Activated CD8-positive, alpha-beta memory T cell treated with anti-CD3 and anti-CD28 coated beads, Interleukin-2, amount 10 ng/mL, durations not matched to agents 7 days and 5 days (primary cell): Measurements from ENCODE around the gene OAS1. TPM values are rescaled to one million over a fixed set of nuclear protein-coding genes. Genes with fewer than 3 reads are reported as not detected.
A peak's percentile ranks its signal among the peaks of the same experiment; 100 is the strongest.

Experiments used
- ATAC-seq: fragments of 150-1000 bp; cut with Tn5 transposase; one replicate; pipeline ENCODE4 v1.10.0; 2021; ENCODE audit warnings: moderate library complexity
- CTCF ChIA-PET: fragments of 350-600 bp; sonication (Branson Sonifier 250); formaldehyde crosslinking; loops from one replicate; lab custom pipeline; 2021; ENCODE audit warnings: antibody characterized with exemption; lab: Charles Lee
- DNase-seq: peaks from one replicate; pipeline ENCODE4 v3.0.0-alpha.2; 2020
- H3K27ac Mint-ChIP-seq: one replicate; pipeline ENCODE4 v1.8.0; 2021; ENCODE audit warnings: mild to moderate bottlenecking, mixed read lengths
- H3K27me3 Mint-ChIP-seq: one replicate; pipeline ENCODE4 v1.8.0; 2021; ENCODE audit warnings: mixed read lengths
- H3K36me3 Mint-ChIP-seq: one replicate; pipeline ENCODE4 v1.8.0; 2021; ENCODE audit warnings: mild to moderate bottlenecking, mixed read lengths
- H3K4me1 Mint-ChIP-seq: one replicate; pipeline ENCODE4 v1.8.0; 2021; ENCODE audit warnings: mixed read lengths
- H3K4me3 Mint-ChIP-seq: one replicate; pipeline ENCODE4 v1.8.0; 2021; ENCODE audit warnings: mild to moderate bottlenecking, moderate library complexity, mixed read lengths
- H3K9me3 Mint-ChIP-seq: one replicate; pipeline ENCODE4 v1.8.0; 2022; ENCODE audit warnings: low read depth, mixed read lengths
- total RNA-seq, 2 experiments: library from RNA; stranded (reverse); gene quantifications; one replicate each; pipeline ENCODE4 v1.2.3, GENCODE V29; 2021

The OAS1 gene
- total RNA-seq, 2 experiments from 2014 or later = 161 to 292 TPM

- CTCF ChIA-PET = no interaction called here
These were observed 23.6 kb downstream of the OAS1 start for GRCh38 chr12:112930350-112930749.

GRCh38 chr12:112932485-112933128 lies 25.8 kb downstream of the OAS1 start:
- ATAC-seq = no peak
- Mint-ChIP-seq H3K4me3 (no peak overlapping the region), H3K36me3 (peaks cover 26% of the 10 kb centered on the region), H3K27ac (no peak overlapping the region), H3K4me1 (peaks cover 25% of the 10 kb centered on the region), H3K27me3 (no peaks in the 10 kb centered on the region), H3K9me3 (no peaks in the 10 kb centered on the region)
- no peak for DNase-seq
- CTCF ChIA-PET = interaction anchor here (0.8 to 2.1 kb wide), 4 partner anchors 16 to 45 kb away, joined by 3 to 5 read pairs (median 4); partner anchors contain the start of gene OAS2

More at GRCh38 chr12:112930350-112930749, 23.6 kb downstream of the OAS1 start:
- Mint-ChIP-seq H3K4me3 (no peak overlapping the region), H3K9me3 (no peaks in the 10 kb centered on the region), H3K27ac (no peak overlapping the region), H3K36me3 (peaks cover 38% of the 10 kb centered on the region), H3K27me3 (no peaks in the 10 kb centered on the region), H3K4me1 (peaks cover 9% of the 10 kb centered on the region)
- DNase-seq (peak; percentile 28), ATAC-seq (no peak)

- H3K36me3 Mint-ChIP-seq = peaks cover 22% of the 10 kb centered on the region
- CTCF ChIA-PET = interaction anchor here (0.8 to 1.0 kb wide), 3 partner anchors 29 to 45 kb away, joined by 3 to 4 read pairs (median 3); partner anchors contain the start of gene OAS2
- H3K27me3 Mint-ChIP-seq = no peaks in the 10 kb centered on the region
- no peaks in the 10 kb centered on the region for H3K9me3 Mint-ChIP-seq
- no peak overlapping the region for H3K4me3 Mint-ChIP-seq
- ATAC-seq (no peak), DNase-seq (no peak)
- H3K4me1 Mint-ChIP-seq = peaks cover 30% of the 10 kb centered on the region
- no peak overlapping the region for H3K27ac Mint-ChIP-seq
These were observed 26.4 kb downstream of the OAS1 start for GRCh38 chr12:112933129-112933505.

- CTCF ChIA-PET = interaction anchor here (1.6 kb wide), 1 partner anchor 57 kb away, joined by 4 read pairs; no protein-coding TSS in a partner anchor
- ATAC-seq (no peak), DNase-seq (no peak)
- Mint-ChIP-seq H3K9me3 (no peaks in the 10 kb centered on the region), H3K36me3 (peaks cover 24% of the 10 kb centered on the region), H3K27ac (peak overlapping the region; percentile 75), H3K27me3 (no peaks in the 10 kb centered on the region), H3K4me1 (peaks cover 42% of the 10 kb centered on the region), H3K4me3 (no peak overlapping the region)
These were observed 29.5 kb downstream of the OAS1 start for GRCh38 chr12:112936264-112936663.

- H3K9me3 Mint-ChIP-seq = no peaks in the 10 kb centered on the region
- CTCF ChIA-PET = interaction anchor here (0.9 to 2.1 kb wide), 4 partner anchors 28 to 112 kb away, joined by 3 to 14 read pairs (median 4); no protein-coding TSS in a partner anchor
- H3K36me3 Mint-ChIP-seq = peaks cover 31% of the 10 kb centered on the region
- DNase-seq = no peak
- H3K4me3 Mint-ChIP-seq = no peak overlapping the region
- no peak for ATAC-seq
- peak overlapping the region; percentile 93 for H3K27ac Mint-ChIP-seq
- no peaks in the 10 kb centered on the region for H3K27me3 Mint-ChIP-seq
- H3K4me1 Mint-ChIP-seq = peaks cover 48% of the 10 kb centered on the region
These were observed 30.2 kb downstream of the OAS1 start for GRCh38 chr12:112936927-112937326.

GRCh38 chr12:112937741-112938719 lies 31.3 kb downstream of the OAS1 start, which contains the start of gene OAS3:
Gene OAS3 (plus strand): TSS chr12:112938474. CDS start chr12:112938531, 57 bp downstream.
- H3K4me1 Mint-ChIP-seq = peaks cover 55% of the 10 kb centered on the region
- no peaks in the 10 kb centered on the region for H3K9me3 Mint-ChIP-seq
- no peaks in the 10 kb centered on the region for H3K27me3 Mint-ChIP-seq
- DNase-seq = peak; percentile 91
- ATAC-seq = peak; percentile 89
- peaks cover 37% of the 10 kb centered on the region for H3K36me3 Mint-ChIP-seq
- H3K27ac Mint-ChIP-seq = peak within 1 kb of the TSS; percentile 93
- H3K4me3 Mint-ChIP-seq = peak within 1 kb of the TSS; percentile 98
- CTCF ChIA-PET = interaction anchor here (0.9 to 2.1 kb wide), 5 partner anchors 30 to 111 kb away, joined by 3 to 14 read pairs (median 7); partner anchors contain the start of genes OAS1 and OAS2

GRCh38 chr12:112938751-112939150 lies 32.0 kb downstream of the OAS1 start:
- Mint-ChIP-seq H3K27me3 (no peaks in the 10 kb centered on the region), H3K4me3 (peak overlapping the region; percentile 98), H3K27ac (peak overlapping the region; percentile 93), H3K9me3 (no peaks in the 10 kb centered on the region), H3K4me1 (peaks cover 59% of the 10 kb centered on the region), H3K36me3 (peaks cover 43% of the 10 kb centered on the region)
- DNase-seq = no peak
- no peak for ATAC-seq
- CTCF ChIA-PET = interaction anchor here (1.2 to 2.1 kb wide), 4 partner anchors 31 to 54 kb away, joined by 6 to 14 read pairs (median 8); partner anchors contain the start of genes OAS1 and OAS2

GRCh38 chr12:112939761-112940381 lies 33.1 kb downstream of the OAS1 start:
- Mint-ChIP-seq H3K27me3 (no peaks in the 10 kb centered on the region), H3K27ac (peak overlapping the region; percentile 93), H3K9me3 (no peaks in the 10 kb centered on the region), H3K36me3 (peaks cover 54% of the 10 kb centered on the region), H3K4me3 (peak overlapping the region; percentile 98), H3K4me1 (peaks cover 64% of the 10 kb centered on the region)
- DNase-seq = peak; percentile 56
- peak; percentile 41 for ATAC-seq
- CTCF ChIA-PET = interaction anchor here (1.0 to 2.0 kb wide), 3 partner anchors 33 to 53 kb away, joined by 5 to 6 read pairs (median 5); partner anchors contain the start of gene OAS1

- Mint-ChIP-seq H3K9me3 (no peaks in the 10 kb centered on the region), H3K27ac (peak overlapping the region; percentile 53), H3K27me3 (no peaks in the 10 kb centered on the region), H3K4me1 (peaks cover 60% of the 10 kb centered on the region), H3K4me3 (peak overlapping the region; percentile 39), H3K36me3 (peaks cover 70% of the 10 kb centered on the region)
- CTCF ChIA-PET = interaction anchor here (1.5 to 2.1 kb wide), 2 partner anchors 41 to 51 kb away, joined by 6 to 7 read pairs; no protein-coding TSS in a partner anchor
- ATAC-seq = no peak
- peak; percentile 27 for DNase-seq
These were observed 35.0 kb downstream of the OAS1 start for GRCh38 chr12:112941528-112942335.

- Mint-ChIP-seq H3K4me1 (peaks cover 57% of the 10 kb centered on the region), H3K9me3 (no peaks in the 10 kb centered on the region), H3K27ac (no peak overlapping the region)
These were observed 35.8 kb downstream of the OAS1 start for GRCh38 chr12:112942572-112942971.

GRCh38 chr12:112944024-112944690 lies 37.4 kb downstream of the OAS1 start:
- ATAC-seq (no peak), DNase-seq (peak; percentile 35)
- Mint-ChIP-seq H3K4me1 (peaks cover 54% of the 10 kb centered on the region), H3K9me3 (no peaks in the 10 kb centered on the region), H3K4me3 (no peak overlapping the region), H3K36me3 (peaks cover 87% of the 10 kb centered on the region), H3K27me3 (no peaks in the 10 kb centered on the region), H3K27ac (peak overlapping the region; percentile 62)
- CTCF ChIA-PET = interaction anchor here (0.8 to 2.1 kb wide), 2 partner anchors 49 to 318 kb away, joined by 3 to 7 read pairs; no protein-coding TSS in a partner anchor

More at GRCh38 chr12:112942572-112942971, 35.8 kb downstream of the OAS1 start:
- no peaks in the 10 kb centered on the region for H3K27me3 Mint-ChIP-seq
- peaks cover 79% of the 10 kb centered on the region for H3K36me3 Mint-ChIP-seq
- ATAC-seq (no peak), DNase-seq (no peak)
- no peak overlapping the region for H3K4me3 Mint-ChIP-seq
- CTCF ChIA-PET = interaction anchor here (2.1 kb wide), 1 partner anchor 50 kb away, joined by 7 read pairs; no protein-coding TSS in a partner anchor
